Activated naive CD8-positive, alpha-beta T cell treated with anti-CD3 and anti-CD28 coated beads, Interleukin-2, amount 50 U/mL, for 16 hours (primary cell): Measurements from ENCODE around the gene PLXNB3.
"Not testable (repeated sequence)": the region's sequence is repeated elsewhere in the genome, so short reads cannot be mapped to it uniquely, and the experiment has no call there.

Source experiments
- DNase-seq: peaks from one replicate; pipeline ENCODE4 v3.0.0-alpha.2; 2020; ENCODE audit warnings: low read depth, low spot score

PLXNB3 gene

DNA sequence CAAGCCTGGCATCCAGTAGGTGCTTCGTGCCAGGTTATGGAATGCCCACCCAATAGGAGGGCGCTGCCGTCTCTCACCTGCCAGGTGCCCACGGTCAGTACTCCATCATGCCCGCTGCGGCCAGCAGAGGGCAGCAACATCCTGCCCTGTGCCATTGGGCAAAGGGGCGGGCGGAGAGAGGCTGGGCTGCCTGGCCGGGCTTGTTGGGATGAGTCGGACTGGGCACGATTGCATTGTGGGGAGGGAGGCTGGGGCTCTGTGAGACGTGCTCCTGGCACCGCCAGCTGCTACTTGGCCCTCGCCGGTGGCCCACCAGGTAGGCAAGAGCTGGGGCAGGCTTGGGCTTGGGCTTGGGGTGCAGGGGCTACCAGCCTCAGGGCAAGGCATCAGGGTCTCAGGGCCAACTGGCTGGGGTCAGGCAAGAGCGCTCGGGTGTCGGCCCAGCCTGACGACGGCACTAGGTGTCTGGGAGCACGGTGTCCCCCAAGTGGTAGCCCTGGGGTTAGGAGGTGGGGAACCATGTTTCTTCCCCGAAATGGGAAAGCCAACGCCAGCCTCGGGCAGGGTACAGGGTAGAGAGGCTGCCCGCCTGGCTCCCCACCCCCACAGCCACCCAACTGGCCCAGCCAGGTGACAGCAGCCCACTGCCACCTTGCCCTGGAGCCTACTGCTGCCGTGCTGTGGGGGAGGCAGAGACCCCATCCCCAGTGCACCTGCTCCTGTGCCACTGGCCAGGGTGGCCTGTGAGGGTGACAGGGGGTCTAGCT lies at the start of gene PLXNB3:
PLXNB3 (plus strand) TSS at position 261 of the 767 bp plus-strand sequence. CDS start 1,287 bp downstream, outside the sequence.
- DNase-seq: peak; percentile 32

DNA sequence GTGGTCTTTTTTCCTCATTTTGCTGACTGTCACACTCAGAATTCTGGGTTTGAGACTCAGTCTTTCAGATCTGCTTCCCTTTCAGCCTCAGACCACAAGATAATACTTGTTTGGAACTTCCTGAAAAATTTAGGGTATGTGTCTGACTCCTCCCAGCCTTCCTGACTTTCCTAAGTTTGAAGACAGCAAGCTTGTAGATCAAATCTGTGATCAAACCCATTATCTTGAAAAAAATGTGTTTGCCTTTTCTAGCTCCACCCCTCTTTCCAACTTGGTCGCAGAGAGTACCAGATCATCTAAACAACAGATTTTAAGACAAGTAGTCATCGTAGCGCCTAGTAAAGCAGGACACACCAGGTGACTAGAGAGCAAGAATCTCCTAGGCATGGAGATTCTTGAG lies 49.8 kb upstream of the PLXNB3 start:
- no peak for DNase-seq

DNA sequence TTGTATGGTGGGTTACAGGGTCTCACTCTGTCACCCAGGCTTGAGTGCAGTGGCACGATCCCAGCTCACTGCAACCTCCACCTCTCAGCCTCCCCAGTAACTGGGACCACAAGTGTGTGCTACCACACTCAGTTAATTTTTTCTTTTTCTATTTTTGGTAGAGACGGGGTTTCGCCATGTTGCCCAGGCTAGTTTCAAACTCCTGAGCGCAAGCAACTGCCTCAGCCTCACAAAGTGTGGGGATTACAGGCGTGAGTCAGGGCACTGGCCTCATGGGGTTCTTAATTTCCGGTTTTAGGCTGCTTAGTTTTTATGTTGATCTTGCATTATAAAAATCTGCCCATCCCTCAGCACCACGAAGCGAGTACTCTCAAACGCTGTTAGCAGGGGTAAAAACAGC lies 46.6 kb upstream of the PLXNB3 start:
- no peak for DNase-seq

DNA sequence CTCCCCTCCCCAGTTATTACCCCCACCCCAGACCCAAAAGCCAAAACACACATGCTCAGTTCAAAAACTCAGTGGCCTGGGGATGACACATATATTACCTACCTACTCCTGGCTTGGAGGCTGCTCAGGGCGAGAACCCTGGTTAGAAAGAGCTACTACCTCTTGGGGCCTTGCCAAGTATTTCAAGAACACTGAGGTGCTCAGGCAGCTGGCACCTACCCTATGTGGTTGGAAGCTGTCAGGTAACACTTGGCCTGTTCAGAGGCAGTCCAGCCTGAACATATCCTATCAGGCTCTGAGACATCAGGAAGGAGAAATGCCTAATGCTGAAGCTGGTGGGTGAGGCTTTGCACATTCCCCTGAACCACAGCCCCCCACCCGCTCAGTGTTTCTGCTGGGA lies 44.8 kb upstream of the PLXNB3 start:
- no peak for DNase-seq

DNA sequence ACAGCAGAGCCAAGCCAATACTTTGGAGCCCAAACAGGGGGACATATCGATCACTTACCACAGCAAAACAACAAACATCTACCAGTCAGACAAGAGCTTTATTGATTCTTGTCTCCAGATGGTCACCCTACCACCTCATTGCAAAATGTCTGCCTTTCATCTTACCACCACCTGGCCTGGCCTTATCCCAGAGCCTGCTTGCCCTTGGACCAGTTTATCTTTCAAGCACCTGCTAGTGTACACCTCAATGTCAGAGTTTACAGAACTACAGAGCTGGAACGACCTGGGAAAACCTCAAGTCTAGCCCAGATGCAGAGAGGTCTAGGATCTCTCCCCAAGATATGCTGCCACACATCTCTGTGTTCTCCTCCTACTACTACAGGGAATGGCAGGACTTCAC lies 44.3 kb upstream of the PLXNB3 start:
- no peak for DNase-seq

DNA sequence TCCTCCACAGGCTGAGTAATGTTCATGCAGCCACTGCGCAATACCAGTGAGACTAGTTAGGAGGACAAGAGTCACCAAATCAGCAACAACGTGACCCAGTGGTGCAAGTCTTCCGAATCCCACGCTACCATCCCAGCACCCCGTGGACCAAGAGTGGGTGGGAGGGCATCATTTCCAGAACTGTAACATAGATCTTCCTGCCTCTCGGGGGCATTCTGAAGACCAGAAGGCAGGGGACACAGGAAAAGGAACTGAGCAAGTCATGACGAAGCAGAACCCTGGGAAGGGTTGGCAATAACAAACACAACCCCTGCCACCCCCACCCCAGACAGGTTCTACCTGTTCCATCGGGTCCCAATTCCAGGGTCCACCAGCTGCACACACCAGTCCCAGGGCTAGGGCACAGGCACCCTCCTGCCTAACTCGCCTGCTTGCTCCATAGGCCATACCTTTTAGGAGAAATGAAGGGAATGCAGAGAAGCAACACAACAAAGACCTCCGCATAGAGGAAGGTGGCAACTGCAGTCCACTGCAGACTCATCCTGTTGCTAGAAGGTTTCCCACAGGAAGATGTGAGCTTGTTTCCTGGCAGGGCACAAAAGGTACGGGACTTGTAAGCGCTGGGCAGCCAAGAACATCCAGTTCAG lies 41.2 kb upstream of the PLXNB3 start:
- no peak for DNase-seq

DNA sequence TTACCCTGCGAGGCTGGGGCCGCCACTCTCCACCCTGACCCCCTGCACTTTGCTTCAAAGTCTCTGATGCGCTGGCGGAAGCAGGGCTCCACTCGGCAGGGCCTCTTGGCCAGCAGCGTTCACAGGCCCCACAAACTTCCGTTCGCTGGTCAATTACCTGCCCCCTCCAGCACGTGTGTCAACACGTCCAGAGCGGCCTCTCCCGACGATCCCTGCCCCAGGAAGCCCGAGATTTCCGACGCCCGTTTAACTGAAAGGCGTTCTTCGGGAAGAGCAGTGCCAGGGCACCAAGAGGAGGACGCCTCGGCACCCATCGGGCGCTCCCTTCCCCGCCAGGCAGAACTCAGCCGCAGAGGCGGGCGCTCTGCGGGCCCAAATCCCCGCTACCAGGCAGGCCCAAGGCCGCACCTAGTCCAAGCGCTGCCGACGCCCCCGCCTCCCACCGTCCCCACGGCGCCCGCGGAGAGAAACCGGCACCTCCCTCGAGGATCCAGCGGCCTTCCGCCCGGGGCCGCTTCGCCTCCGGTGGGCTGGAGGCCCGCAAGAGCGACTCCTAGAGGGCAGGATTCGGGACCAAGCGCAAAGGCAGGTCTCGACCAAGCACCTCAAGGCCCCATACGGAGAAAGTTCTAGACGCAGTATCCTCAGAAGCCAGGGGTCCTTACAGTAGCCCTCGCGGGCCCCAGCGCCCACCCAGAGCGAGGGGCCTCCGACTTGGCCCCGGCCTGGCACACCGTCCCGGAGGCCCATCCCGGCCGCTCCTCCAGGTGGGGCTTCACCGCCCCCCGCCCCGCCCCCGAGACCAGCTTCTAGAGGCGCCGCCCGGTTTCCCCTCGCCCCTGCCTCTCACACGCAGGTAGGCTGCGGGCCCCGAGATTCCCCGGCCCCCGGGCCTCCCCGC lies 40.4 kb upstream of the PLXNB3 start:
- DNase-seq: no peak

DNA sequence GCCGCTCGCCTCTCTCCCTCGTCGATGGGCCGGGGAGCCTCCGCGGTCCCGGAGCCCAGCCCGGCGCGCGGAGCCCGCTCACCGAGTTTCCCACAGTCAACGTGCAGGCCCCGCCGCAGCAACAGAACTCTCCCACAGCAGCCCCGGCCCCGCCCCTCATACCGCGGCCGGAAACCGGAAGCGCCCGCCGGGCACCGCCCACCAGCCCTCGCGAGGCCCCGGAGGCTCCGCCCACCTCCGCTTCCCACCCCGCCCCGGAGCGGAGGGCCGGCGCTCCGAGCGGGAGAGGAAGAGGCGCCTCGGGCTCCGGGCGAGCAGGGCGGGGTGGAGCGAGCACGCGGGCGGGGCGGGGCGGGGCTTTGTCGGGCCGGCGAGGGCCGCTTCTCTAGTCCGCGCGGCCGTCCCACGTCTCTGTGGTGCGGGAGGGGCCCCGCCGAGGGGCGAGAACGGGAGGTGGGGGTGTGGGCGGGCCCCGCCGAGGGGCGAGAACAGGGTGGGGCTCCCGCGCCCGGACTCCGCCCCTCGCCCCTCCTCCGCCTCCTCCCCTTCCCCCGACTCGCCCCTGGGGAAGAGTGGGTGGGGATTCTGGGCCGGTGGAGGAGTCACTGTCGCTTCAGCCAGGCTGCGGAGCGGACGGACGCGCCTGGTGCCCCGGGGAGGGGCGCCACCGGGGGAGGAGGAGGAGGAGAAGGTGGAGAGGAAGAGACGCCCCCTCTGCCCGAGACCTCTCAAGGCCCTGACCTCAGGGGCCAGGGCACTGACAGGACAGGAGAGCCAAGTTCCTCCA lies 39.6 kb upstream of the PLXNB3 start, which contains the start of the genes ABCD1 and BCAP31:
ABCD1 (plus strand) TSS at position 605 of the 787 bp plus-strand sequence. CDS start 411 bp downstream, outside the sequence.
BCAP31 (minus strand) TSS at position 136 of the 787 bp plus-strand sequence. CDS start 1,143 bp downstream, outside the sequence.
- DNase-seq: peak; percentile 65

DNA sequence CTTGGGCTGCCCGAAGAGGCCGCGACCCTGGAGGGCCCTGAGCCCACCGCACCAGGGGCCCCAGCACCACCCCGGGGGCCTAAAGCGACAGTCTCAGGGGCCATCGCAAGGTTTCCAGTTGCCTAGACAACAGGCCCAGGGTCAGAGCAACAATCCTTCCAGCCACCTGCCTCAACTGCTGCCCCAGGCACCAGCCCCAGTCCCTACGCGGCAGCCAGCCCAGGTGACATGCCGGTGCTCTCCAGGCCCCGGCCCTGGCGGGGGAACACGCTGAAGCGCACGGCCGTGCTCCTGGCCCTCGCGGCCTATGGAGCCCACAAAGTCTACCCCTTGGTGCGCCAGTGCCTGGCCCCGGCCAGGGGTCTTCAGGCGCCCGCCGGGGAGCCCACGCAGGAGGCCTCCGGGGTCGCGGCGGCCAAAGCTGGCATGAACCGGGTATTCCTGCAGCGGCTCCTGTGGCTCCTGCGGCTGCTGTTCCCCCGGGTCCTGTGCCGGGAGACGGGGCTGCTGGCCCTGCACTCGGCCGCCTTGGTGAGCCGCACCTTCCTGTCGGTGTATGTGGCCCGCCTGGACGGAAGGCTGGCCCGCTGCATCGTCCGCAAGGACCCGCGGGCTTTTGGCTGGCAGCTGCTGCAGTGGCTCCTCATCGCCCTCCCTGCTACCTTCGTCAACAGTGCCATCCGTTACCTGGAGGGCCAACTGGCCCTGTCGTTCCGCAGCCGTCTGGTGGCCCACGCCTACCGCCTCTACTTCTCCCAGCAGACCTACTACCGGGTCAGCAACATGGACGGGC lies 38.8 kb upstream of the PLXNB3 start:
- DNase-seq: no peak

DNA sequence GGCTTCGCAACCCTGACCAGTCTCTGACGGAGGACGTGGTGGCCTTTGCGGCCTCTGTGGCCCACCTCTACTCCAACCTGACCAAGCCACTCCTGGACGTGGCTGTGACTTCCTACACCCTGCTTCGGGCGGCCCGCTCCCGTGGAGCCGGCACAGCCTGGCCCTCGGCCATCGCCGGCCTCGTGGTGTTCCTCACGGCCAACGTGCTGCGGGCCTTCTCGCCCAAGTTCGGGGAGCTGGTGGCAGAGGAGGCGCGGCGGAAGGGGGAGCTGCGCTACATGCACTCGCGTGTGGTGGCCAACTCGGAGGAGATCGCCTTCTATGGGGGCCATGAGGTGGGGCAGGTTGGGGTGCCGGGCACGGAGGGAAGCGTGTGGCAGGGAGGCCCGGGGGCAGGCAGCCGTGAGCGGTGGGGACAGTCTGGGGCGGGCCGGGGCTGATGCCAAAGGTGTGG lies 38.2 kb upstream of the PLXNB3 start:
- no peak for DNase-seq

DNA sequence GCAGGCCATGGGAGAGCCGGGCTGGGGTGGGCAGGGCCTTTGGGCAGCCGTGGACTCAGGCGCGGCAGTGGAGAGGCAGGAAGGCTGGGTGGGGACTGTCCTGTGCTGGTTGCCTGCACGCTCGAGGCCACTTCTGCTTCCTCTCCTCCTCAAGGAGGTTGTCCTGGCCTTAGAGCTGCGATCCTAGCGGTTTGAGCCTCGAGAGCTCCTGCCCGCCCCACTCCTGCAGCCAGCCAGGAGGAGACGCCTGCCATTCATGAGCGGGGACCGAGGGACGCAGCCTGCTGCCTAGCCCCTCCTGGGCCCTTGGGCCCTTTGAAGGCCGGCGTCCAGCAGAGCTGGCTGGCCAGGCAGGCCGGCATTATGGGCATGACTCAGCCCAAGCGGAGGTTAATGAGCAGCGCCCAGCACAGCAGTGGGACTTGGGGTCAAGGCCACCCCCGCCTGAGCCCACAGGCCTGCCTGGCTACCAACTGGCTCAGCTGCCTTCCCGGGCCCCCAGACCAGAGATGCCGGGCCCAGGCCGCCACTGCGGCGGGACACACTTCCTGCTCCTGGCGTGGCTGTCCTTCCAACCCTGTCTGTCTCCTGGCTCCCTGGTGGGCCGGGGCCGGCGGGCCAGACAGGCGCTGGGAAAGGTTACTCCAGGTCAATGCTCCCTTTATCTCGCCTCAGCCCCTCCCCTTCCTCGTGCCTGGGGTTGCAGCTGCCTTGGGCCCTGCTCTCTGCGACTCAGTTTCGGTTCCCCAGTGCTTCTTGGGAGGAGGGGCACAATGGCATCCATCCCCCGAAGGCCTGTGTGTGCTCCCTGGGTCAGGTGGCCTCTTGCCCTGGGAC lies 37.5 kb upstream of the PLXNB3 start:
- no peak for DNase-seq

DNA sequence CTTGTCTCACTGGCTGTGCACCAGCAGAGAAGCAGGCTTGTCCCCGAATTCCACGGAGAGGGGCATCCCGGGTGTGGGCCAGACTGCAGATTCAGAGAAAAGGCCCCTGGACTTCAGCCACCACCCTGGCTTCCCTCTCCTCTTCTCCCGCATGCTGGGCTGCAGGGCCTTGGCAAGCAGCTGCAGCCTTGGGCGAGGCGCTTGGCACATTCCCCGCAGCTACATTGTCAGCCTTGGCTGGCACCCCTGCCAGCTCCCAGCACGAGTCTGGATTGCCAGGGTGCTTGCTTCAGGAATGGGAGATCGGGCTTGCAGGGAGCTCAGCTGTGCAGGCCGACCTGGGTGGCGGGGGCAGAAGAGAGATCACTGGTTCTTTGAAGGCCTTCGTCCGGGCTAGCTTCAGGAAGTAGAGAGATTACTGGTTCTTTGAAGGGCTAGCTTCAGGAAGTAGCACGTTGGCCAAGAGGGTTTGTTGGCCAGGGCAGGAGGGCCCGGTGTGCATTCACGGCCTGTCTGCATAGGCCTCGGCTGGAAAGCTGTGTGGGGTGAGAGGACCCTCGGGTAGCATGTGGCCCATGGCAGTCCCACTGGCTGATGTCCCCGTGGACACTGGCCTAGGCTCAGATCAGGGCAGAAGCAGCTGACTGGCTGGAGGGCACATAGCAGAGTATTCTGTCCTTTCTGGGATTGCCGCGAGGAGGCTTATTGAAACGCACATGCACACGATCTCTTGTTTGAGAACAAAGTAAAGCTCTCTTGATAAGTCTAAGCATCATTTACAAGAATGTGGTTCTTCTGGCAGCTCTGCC lies 36.7 kb upstream of the PLXNB3 start:
- DNase-seq: no peak

DNA sequence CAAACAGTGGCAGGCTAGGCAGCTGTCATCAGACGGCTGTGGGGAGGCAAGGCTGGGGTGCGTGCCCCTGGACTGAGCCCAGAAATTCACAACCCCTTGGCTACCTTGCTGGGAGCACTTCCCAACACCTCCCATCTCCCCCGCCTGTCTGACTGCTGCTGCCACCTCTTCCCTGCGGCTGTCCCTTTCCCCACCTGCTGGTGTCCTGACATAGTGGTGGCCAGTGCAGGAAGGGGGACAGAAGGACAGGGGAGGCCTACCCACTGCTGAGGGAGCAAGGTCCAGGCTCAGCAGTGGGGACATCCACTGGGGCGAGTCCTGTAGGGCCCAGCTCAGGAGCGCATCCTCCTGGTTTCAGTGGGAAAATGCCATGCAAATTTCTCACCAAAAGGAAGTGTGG lies 36.0 kb upstream of the PLXNB3 start:
- DNase-seq: no peak

DNA sequence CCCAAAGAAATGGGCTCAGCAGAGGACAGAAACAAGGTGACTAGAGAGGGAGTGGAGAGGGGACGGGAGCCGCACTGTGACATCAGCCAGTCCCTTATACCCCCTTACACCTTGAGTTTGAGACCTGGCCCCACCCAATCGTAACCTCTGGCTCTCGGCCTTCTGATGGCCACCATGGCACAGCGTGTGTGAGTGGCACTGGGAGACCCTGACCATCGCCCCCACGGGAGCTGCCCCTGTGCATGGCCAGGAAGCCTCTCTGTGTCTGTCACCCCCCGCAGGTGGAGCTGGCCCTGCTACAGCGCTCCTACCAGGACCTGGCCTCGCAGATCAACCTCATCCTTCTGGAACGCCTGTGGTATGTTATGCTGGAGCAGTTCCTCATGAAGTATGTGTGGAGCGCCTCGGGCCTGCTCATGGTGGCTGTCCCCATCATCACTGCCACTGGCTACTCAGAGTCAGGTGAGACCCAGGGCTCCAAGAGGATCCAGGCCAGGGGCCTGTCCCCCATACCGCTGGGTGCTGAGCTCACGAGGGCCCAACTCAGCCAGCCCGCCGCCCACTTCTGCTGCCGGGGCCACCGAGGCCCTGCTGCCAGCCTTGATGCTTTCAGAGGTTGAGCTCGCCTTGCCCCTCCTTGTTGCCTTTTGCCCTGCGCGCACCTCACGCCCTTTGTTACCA lies 35.0 kb upstream of the PLXNB3 start:
- no peak for DNase-seq

DNA sequence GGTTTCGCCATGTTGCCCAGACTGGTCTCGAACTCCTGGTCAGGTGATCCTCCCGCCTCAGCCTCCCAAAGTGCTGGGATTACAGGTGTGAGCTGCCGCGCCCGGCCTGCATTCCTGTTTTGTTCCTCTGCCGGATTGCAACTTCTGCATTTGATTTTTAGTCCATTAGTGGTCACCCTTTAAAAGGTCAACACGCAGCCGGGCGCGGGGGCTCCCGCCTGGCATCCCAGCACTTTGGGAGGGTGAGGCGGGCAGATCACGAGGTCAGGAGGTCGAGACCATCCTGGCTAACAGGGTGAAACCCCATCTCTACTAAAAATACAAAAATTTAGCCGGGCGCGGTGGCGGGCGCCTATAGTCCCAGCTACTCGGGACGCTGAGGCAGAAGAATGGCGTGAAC lies 33.9 kb upstream of the PLXNB3 start:
- not testable (repeated sequence) for DNase-seq

DNA sequence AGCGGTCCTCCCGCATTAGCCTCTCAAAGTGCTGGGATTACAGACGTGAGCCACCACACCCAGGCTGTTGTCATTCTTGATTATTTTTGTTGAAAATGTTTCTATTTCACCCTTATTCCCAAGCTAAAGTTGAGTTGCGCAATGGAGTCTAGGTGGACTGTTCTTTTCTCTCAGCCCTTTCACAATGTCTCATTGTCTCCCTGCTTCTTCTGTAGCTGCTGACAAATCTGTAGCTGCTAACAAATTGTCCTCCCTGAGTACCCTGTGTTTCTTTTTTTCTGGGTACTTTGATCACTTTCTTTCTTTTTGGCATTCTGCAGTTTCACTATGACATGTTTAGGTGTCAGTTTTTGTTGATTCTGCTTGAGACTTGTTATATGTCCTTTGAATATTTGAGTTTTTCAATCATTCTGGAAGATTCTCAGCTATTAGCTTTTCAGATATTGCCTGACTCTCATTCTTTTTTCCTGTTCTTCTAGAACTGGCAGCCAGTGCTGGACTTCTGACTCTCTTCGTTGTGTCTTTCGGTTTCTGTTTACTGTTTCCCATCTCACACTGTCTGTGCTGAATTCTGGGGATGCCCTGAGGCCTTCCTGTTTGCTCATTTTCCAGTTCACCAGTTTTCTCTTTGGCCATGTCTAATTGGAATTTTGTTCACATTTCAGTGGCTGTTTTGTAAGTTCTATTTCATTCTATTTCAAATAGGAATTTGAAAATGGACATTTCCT lies 32.8 kb upstream of the PLXNB3 start:
- no peak for DNase-seq

DNA sequence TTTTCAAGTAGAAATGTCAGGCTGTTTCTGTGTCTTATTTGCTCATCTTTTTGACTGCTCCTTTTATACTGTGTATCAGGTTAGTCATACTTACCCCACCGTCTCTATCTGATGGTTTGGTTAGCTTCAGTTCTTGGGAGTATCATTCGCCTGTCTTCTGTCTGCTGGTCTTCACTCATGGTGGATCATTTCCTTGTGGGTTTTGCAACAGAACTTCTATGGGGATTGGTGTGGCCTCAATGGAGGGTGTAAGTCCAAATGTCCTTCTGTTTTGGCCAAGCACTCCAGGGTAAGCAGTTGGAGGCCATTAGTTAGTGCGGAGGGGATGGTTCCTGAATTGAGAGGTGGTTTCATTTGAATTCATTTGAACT lies 32.2 kb upstream of the PLXNB3 start:
- no peak for DNase-seq
